ENCODE results near the gene TFEC.
"Not testable (repeated sequence)": the region's sequence is repeated elsewhere in the genome, so short reads cannot be mapped to it uniquely, and the experiment has no call there.

GRCh38 chr7:116004762-116005161 lies 25.8 kb downstream of the TFEC start:
- not testable (repeated sequence) for TF ChIP-seq POLR2AphosphoS5 (IDR thresholded peaks at IDR 0.05; ENCODE audit: low read depth, low read length); SMC3 (IDR thresholded peaks at IDR 0.05; ENCODE audit: low read depth, low read length); RCOR1 (IDR thresholded peaks at IDR 0.05; ENCODE audit: low read length); EZH2phosphoT487 (IDR thresholded peaks at IDR 0.05; ENCODE audit: borderline replicate concordance, low read depth)
- TF ChIP-seq, protein P1, sequence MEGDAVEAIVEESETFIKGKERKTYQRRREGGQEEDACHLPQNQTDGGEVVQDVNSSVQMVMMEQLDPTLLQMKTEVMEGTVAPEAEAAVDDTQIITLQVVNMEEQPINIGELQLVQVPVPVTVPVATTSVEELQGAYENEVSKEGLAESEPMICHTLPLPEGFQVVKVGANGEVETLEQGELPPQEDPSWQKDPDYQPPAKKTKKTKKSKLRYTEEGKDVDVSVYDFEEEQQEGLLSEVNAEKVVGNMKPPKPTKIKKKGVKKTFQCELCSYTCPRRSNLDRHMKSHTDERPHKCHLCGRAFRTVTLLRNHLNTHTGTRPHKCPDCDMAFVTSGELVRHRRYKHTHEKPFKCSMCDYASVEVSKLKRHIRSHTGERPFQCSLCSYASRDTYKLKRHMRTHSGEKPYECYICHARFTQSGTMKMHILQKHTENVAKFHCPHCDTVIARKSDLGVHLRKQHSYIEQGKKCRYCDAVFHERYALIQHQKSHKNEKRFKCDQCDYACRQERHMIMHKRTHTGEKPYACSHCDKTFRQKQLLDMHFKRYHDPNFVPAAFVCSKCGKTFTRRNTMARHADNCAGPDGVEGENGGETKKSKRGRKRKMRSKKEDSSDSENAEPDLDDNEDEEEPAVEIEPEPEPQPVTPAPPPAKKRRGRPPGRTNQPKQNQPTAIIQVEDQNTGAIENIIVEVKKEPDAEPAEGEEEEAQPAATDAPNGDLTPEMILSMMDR (IDR thresholded peaks at IDR 0.05): not testable (repeated sequence)
- TF ChIP-seq, protein P2, sequence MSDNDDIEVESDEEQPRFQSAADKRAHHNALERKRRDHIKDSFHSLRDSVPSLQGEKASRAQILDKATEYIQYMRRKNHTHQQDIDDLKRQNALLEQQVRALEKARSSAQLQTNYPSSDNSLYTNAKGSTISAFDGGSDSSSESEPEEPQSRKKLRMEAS (IDR thresholded peaks at IDR 0.05; ENCODE audit: low read depth): not testable (repeated sequence)
